Kidney (tissue), 14 donors: ENCODE results near the gene UMOD. TPM values are rescaled to one million over a fixed set of nuclear protein-coding genes. Genes with fewer than 3 reads are reported as not detected.

Source experiments
- DNase-seq, 5 donors: peaks; one replicate each; pipeline ENCODE4 v3.0.0-alpha.2; 2013 to 2020
- FAIRE-seq: peaks from 2 replicates; lab custom pipeline; 2012; peaks lifted over from hg19 to GRCh38; lab: Jason Lieb, UNC
- H3K27ac ChIP-seq, 2 donors: one replicate each; pipeline ENCODE4 v1.7.0; 2013; ENCODE audit warnings: low read depth in 2 of 2, low read length in 2 of 2, inconsistent platforms in 1 of 2
- H3K27me3 ChIP-seq: one replicate; pipeline ENCODE4 v1.7.1; 2013; ENCODE audit warnings: low read length, inconsistent platforms; ENCODE audit not compliant: control insufficient read depth, insufficient read depth
- H3K36me3 ChIP-seq, 3 donors: one replicate each; pipeline versions ENCODE4 v1.7.0 to v1.7.1; 2013; ENCODE audit warnings: low read length in 3 of 3, control low read depth in 1 of 3, inconsistent platforms in 1 of 3; ENCODE audit not compliant: insufficient read depth in 3 of 3, control insufficient read depth in 2 of 3
- H3K4me1 ChIP-seq, 3 donors: one replicate each; pipeline versions ENCODE4 v1.7.0 to v1.7.1; 2013; ENCODE audit warnings: low read length in 3 of 3, inconsistent platforms in 1 of 3, low read depth in 1 of 3; ENCODE audit not compliant: control insufficient read depth in 2 of 3, insufficient read depth in 2 of 3
- H3K4me3 ChIP-seq, 3 donors: one replicate each; pipeline versions ENCODE4 v1.7.0 to v1.8.1; 2013; ENCODE audit warnings: low read length in 3 of 3, control low read depth in 1 of 3, inconsistent platforms in 1 of 3
- H3K9ac ChIP-seq, 3 donors: one replicate each; pipeline versions ENCODE4 v1.7.0 to v1.7.1; 2013; ENCODE audit warnings: low read length in 3 of 3, control low read depth in 1 of 3, inconsistent platforms in 1 of 3
- H3K9me3 ChIP-seq, 3 donors: one replicate each; pipeline versions ENCODE4 v1.7.0 to v1.7.1; 2013; ENCODE audit warnings: low read length in 3 of 3, control low read depth in 1 of 3, inconsistent platforms in 1 of 3; ENCODE audit not compliant: control insufficient read depth in 2 of 3, insufficient read depth in 1 of 3
- CTCF ChIP-seq: IDR thresholded peaks from 3 replicates; pipeline ENCODE4 v1.5.1; 2012; ENCODE audit warnings: mild to moderate bottlenecking, moderate library complexity, borderline replicate concordance; ENCODE audit not compliant: insufficient read depth; ENCODE audit errors: extremely low read depth
- intact Hi-C: fragments of 100-400 bp; cut with DNase I; formaldehyde crosslinking; loops from one replicate; pipeline ENCODE4 v1.11.1; 2022
- polyA plus RNA-seq: library from polyadenylated mRNA; stranded (reverse); fragments of 350-450 nt; fragmentation: Illumina TruSeq; extraction: RNeasy Lipid Tissue Mini Kit (QIAGEN cat#74804); gene quantifications from one replicate; pipeline ENCODE4 v1.2.3, GENCODE V29; 2014; ENCODE audit warnings: low read depth, low replicate concordance; ENCODE audit not compliant: insufficient read depth
- total RNA-seq: library from RNA; stranded (reverse); fragmentation: NEBNext Ultra II Directional; extraction: Animal tissue kit (Norgen Biotek cat#: 25700); gene quantifications from one replicate; pipeline ENCODE4 v1.2.1, GENCODE V29; 2021
- donor health status: control.
- donor health status: control.
- donor health status: control.
- donor health status: control.
- donor health status: control.
- donor health status: DM: yes; HTN: yes; CAD: no.
- donor health status: Normal renal cell carcinoma (clear cell type).

The UMOD gene
- total and polyA plus RNA-seq, 2 donors from 2014 or later, result 65.7 to 4,168 TPM

- no peaks in the 10 kb centered on the region for H3K4me1 ChIP-seq
- DNase-seq (no peak), FAIRE-seq (no peak)
- H3K36me3 ChIP-seq, result no peaks in the 10 kb centered on the region
- TF ChIP-seq CTCF, result no peak
- H3K9ac ChIP-seq, result no peak overlapping the region
- no peaks in the 10 kb centered on the region for H3K9me3 ChIP-seq
- intact Hi-C loops, result no loop called here
- H3K4me3 ChIP-seq, result no peak overlapping the region
- H3K27ac ChIP-seq, result no peak overlapping the region
- no peaks in the 10 kb centered on the region for H3K27me3 ChIP-seq
Measured at GRCh38 chr16:20303012-20303411, 49.5 kb downstream of the UMOD start.

- H3K9me3 ChIP-seq, result no peaks in the 10 kb centered on the region
- H3K36me3 ChIP-seq, result no peaks in the 10 kb centered on the region
- no peak for TF ChIP-seq CTCF
- intact Hi-C loops, result no loop called here
- H3K27ac ChIP-seq, result no peak overlapping the region
- no peak for FAIRE-seq
- H3K27me3 ChIP-seq, result no peaks in the 10 kb centered on the region
- H3K9ac ChIP-seq, result no peak overlapping the region
- H3K4me1 ChIP-seq, result no peaks in the 10 kb centered on the region
- H3K4me3 ChIP-seq, result no peak overlapping the region
- DNase-seq, result no peak
Measured at GRCh38 chr16:20302389-20302788, 50.1 kb downstream of the UMOD start.

GRCh38 chr16:20301840-20302239 lies 50.7 kb downstream of the UMOD start:
- Histone ChIP-seq H3K27me3 (no peaks in the 10 kb centered on the region), H3K9me3 (no peaks in the 10 kb centered on the region), H3K4me1 (no peaks in the 10 kb centered on the region), H3K9ac (no peak overlapping the region), H3K27ac (no peak overlapping the region), H3K36me3 (no peaks in the 10 kb centered on the region), H3K4me3 (no peak overlapping the region)
- no peak for FAIRE-seq
- no peak for TF ChIP-seq CTCF
- intact Hi-C loops, result no loop called here
- peak in 2 of 5 donors; percentile 1 to 8 for DNase-seq

GRCh38 chr16:20300312-20301097 lies 52.0 kb downstream of the UMOD start:
- no peaks in the 10 kb centered on the region for H3K36me3 ChIP-seq
- TF ChIP-seq CTCF, result peak; percentile 72
- no peak overlapping the region for H3K4me3 ChIP-seq
- H3K9ac ChIP-seq, result no peak overlapping the region
- intact Hi-C loops, result no loop called here
- H3K9me3 ChIP-seq, result no peaks in the 10 kb centered on the region
- H3K27me3 ChIP-seq, result no peaks in the 10 kb centered on the region
- no peaks in the 10 kb centered on the region for H3K4me1 ChIP-seq
- no peak for FAIRE-seq
- no peak overlapping the region for H3K27ac ChIP-seq
- DNase-seq, result peak in 4 of 5 donors; percentile 35 to 72 (median 56)
